Muscle layer of duodenum (tissue), 2 donors: ENCODE measurements around the gene CHN1.

Source experiments
- H3K27ac ChIP-seq: one replicate; pipeline ENCODE4 v1.7.0; 2013; ENCODE audit warnings: mild to moderate bottlenecking, low read length
- H3K27me3 ChIP-seq: one replicate; pipeline ENCODE4 v1.7.0; 2013; ENCODE audit warnings: low read depth, mild to moderate bottlenecking, control low read depth, low read length
- H3K36me3 ChIP-seq, 2 donors: one replicate each; pipeline ENCODE4 v1.7.0; 2013; ENCODE audit warnings: low read length in 2 of 2, control low read depth in 1 of 2, mild to moderate bottlenecking in 1 of 2; ENCODE audit not compliant: insufficient read depth in 2 of 2, control insufficient read depth in 1 of 2
- H3K4me1 ChIP-seq, 2 donors: one replicate each; pipeline ENCODE4 v1.7.0; 2013; ENCODE audit warnings: low read length in 2 of 2, mild to moderate bottlenecking in 2 of 2, control low read depth in 1 of 2, moderate library complexity in 1 of 2; ENCODE audit not compliant: insufficient read depth in 2 of 2, control insufficient read depth in 1 of 2
- H3K4me3 ChIP-seq, 2 donors: one replicate each; pipeline ENCODE4 v1.7.0; 2013; ENCODE audit warnings: low read length in 2 of 2, low read depth in 1 of 2, mild to moderate bottlenecking in 1 of 2
- H3K9me3 ChIP-seq, 2 donors: one replicate each; pipeline ENCODE4 v1.7.0; 2013; ENCODE audit warnings: low read length in 2 of 2, control low read depth in 1 of 2, mild to moderate bottlenecking in 1 of 2; ENCODE audit not compliant: control insufficient read depth in 1 of 2
- donor health status: healthy.

Gene CHN1

GRCh38 chr2:174791020-174791419, 214.2 kb downstream of the CHN1 start:
- H3K27me3 ChIP-seq: no peaks in the 10 kb centered on the region
- H3K4me3 ChIP-seq: no peak overlapping the region
- H3K36me3 ChIP-seq: no peaks in the 10 kb centered on the region
- no peaks in the 10 kb centered on the region for H3K9me3 ChIP-seq
- no peak overlapping the region for H3K27ac ChIP-seq
- H3K4me1 ChIP-seq: no peaks in the 10 kb centered on the region

- Histone ChIP-seq H3K27me3 (no peaks in the 10 kb centered on the region), H3K9me3 (no peaks in the 10 kb centered on the region), H3K4me3 (no peak overlapping the region), H3K36me3 (no peaks in the 10 kb centered on the region), H3K27ac (no peak overlapping the region), H3K4me1 (no peaks in the 10 kb centered on the region)
These were observed 216.2 kb downstream of the CHN1 start for GRCh38 chr2:174789001-174789400.

- H3K4me1 ChIP-seq: no peaks in the 10 kb centered on the region
- H3K27ac ChIP-seq: no peak overlapping the region
- no peaks in the 10 kb centered on the region for H3K36me3 ChIP-seq
- H3K27me3 ChIP-seq: no peaks in the 10 kb centered on the region
- no peak overlapping the region for H3K4me3 ChIP-seq
- no peaks in the 10 kb centered on the region for H3K9me3 ChIP-seq
These were observed 216.8 kb downstream of the CHN1 start for GRCh38 chr2:174788291-174788929.

GRCh38 chr2:174787487-174788205, 217.5 kb downstream of the CHN1 start:
- no peaks in the 10 kb centered on the region for H3K27me3 ChIP-seq
- H3K27ac ChIP-seq: no peak overlapping the region
- H3K36me3 ChIP-seq: no peaks in the 10 kb centered on the region
- H3K4me3 ChIP-seq: no peak overlapping the region
- H3K4me1 ChIP-seq: no peaks in the 10 kb centered on the region
- no peaks in the 10 kb centered on the region for H3K9me3 ChIP-seq

GRCh38 chr2:174786066-174786725, 219.0 kb downstream of the CHN1 start:
- H3K4me1 ChIP-seq: peaks cover 0 to 11% of the 10 kb centered on the region in 2 donors
- H3K27ac ChIP-seq: no peak overlapping the region

GRCh38 chr2:174785481-174785880, 219.7 kb downstream of the CHN1 start:
- no peaks in the 10 kb centered on the region for H3K27me3 ChIP-seq
- no peaks in the 10 kb centered on the region for H3K9me3 ChIP-seq
- peaks cover 0 to 11% of the 10 kb centered on the region in 2 donors for H3K4me1 ChIP-seq
- H3K27ac ChIP-seq: no peak overlapping the region
- H3K36me3 ChIP-seq: no peaks in the 10 kb centered on the region
- H3K4me3 ChIP-seq: no peak overlapping the region

More at GRCh38 chr2:174786066-174786725, 219.0 kb downstream of the CHN1 start:
- H3K36me3 ChIP-seq: no peaks in the 10 kb centered on the region
- no peaks in the 10 kb centered on the region for H3K9me3 ChIP-seq
- H3K27me3 ChIP-seq: no peaks in the 10 kb centered on the region
- H3K4me3 ChIP-seq: no peak overlapping the region

- no peaks in the 10 kb centered on the region for H3K27me3 ChIP-seq
- H3K4me1 ChIP-seq: peaks cover 0 to 11% of the 10 kb centered on the region in 2 donors
- no peaks in the 10 kb centered on the region for H3K36me3 ChIP-seq
- H3K9me3 ChIP-seq: no peaks in the 10 kb centered on the region
- no peak overlapping the region for H3K4me3 ChIP-seq
- no peak overlapping the region for H3K27ac ChIP-seq
These were observed 220.3 kb downstream of the CHN1 start for GRCh38 chr2:174784909-174785308.

- no peak overlapping the region for H3K4me3 ChIP-seq
- H3K27ac ChIP-seq: no peak overlapping the region
- peaks cover 0 to 11% of the 10 kb centered on the region in 2 donors for H3K4me1 ChIP-seq
- no peaks in the 10 kb centered on the region for H3K27me3 ChIP-seq
- no peaks in the 10 kb centered on the region for H3K9me3 ChIP-seq
- H3K36me3 ChIP-seq: no peaks in the 10 kb centered on the region
These were observed 220.9 kb downstream of the CHN1 start for GRCh38 chr2:174784316-174784715.

- Histone ChIP-seq H3K4me3 (peak overlapping the region in 1 of 2 donors; percentile 12), H3K27ac (no peak overlapping the region), H3K9me3 (no peaks in the 10 kb centered on the region)
These were observed 223.2 kb downstream of the CHN1 start for GRCh38 chr2:174781996-174782395.

GRCh38 chr2:174781298-174781697, 223.9 kb downstream of the CHN1 start:
- H3K4me3 ChIP-seq: no peak overlapping the region
- no peaks in the 10 kb centered on the region for H3K27me3 ChIP-seq
- no peaks in the 10 kb centered on the region for H3K36me3 ChIP-seq
- no peak overlapping the region for H3K27ac ChIP-seq
- H3K4me1 ChIP-seq: peaks cover 0 to 32% of the 10 kb centered on the region in 2 donors
- H3K9me3 ChIP-seq: no peaks in the 10 kb centered on the region

More at GRCh38 chr2:174781996-174782395, 223.2 kb downstream of the CHN1 start:
- Histone ChIP-seq H3K4me1 (peaks cover 0 to 27% of the 10 kb centered on the region in 2 donors), H3K36me3 (no peaks in the 10 kb centered on the region), H3K27me3 (no peaks in the 10 kb centered on the region)

- H3K4me3 ChIP-seq: no peak overlapping the region
- peaks cover 0 to 32% of the 10 kb centered on the region in 2 donors for H3K4me1 ChIP-seq
- no peak overlapping the region for H3K27ac ChIP-seq
- no peaks in the 10 kb centered on the region for H3K36me3 ChIP-seq
- H3K9me3 ChIP-seq: no peaks in the 10 kb centered on the region
- H3K27me3 ChIP-seq: no peaks in the 10 kb centered on the region
These were observed 224.3 kb downstream of the CHN1 start for GRCh38 chr2:174780856-174781255.
